Testis (tissue), 3 donors: Measurements from ENCODE around the gene MROH8. TPM values are rescaled to one million over a fixed set of nuclear protein-coding genes. Genes with fewer than 3 reads are reported as not detected.
"Not testable (repeated sequence)": the region's sequence is repeated elsewhere in the genome, so short reads cannot be mapped to it uniquely, and the experiment has no call there.

Source experiments
- DNase-seq: peaks from one replicate; pipeline ENCODE4 v3.0.0-alpha.2; 2019
- H3K27ac ChIP-seq, 2 donors: fragments of 200-600 bp; sonication (generic); one replicate each; pipeline ENCODE4 v1.5.1; 2019
- H3K27me3 ChIP-seq: fragments of 200-600 bp; sonication (generic); one replicate; pipeline ENCODE4 v1.5.1; 2019
- H3K36me3 ChIP-seq: fragments of 200-600 bp; sonication (generic); one replicate; pipeline ENCODE4 v1.5.1; 2017; ENCODE audit warnings: low read depth; ENCODE audit errors: missing control alignments
- H3K4me1 ChIP-seq: fragments of 200-600 bp; sonication (generic); one replicate; pipeline ENCODE4 v1.5.1; 2019
- H3K4me3 ChIP-seq, 2 donors: fragments of 200-600 bp; sonication (generic); one replicate each; pipeline ENCODE4 v1.5.1; 2017 to 2019
- H3K9me3 ChIP-seq: fragments of 200-600 bp; sonication (generic); one replicate; pipeline ENCODE4 v1.5.1; 2017
- POLR2A ChIP-seq: fragments of 450-650 bp; IDR thresholded peaks from one replicate; pipeline ENCODE4 v1.6.1; 2017; ENCODE audit warnings: antibody characterized with exemption, mild to moderate bottlenecking, moderate library complexity
- WGBS, 2 donors: methylation state at CpG; one replicate each; pipeline ENCODE4 v1.1.5; 2018; 5-methylcytosine and 5-hydroxymethylcytosine counted together
- intact Hi-C: fragments of 100-400 bp; cut with DNase I; formaldehyde crosslinking; loops from one replicate; pipeline ENCODE4 v1.15.1; 2023; ENCODE audit warnings: low total_unique reads
- polyA plus RNA-seq: library from polyadenylated mRNA; stranded (reverse); fragments of 350-450 nt; fragmentation: Illumina TruSeq; extraction: RNeasy Lipid Tissue Mini Kit (QIAGEN cat#74804); gene quantifications from one replicate; pipeline ENCODE4 v1.2.3, GENCODE V29; 2014; ENCODE audit warnings: low read depth, low replicate concordance; ENCODE audit not compliant: insufficient read depth
- total RNA-seq, 2 donors: library from RNA; depleted of rRNA; stranded (reverse); fragments of >200 nt; gene quantifications; one replicate each; pipeline ENCODE4 v1.2.3, GENCODE V29; 2016
- TF ChIP-seq, protein P1 (sequence below), 3 experiments: fragments of 450-650 bp in 2 of 3; fragments of 200-600 bp in 1 of 3; sonication (generic) in 1 of 3; IDR thresholded peaks; one replicate each; pipeline ENCODE4 v1.5.1; 2016 to 2019; ENCODE audit warnings: antibody characterized with exemption in 3 of 3, mild to moderate bottlenecking in 2 of 3, moderate library complexity in 1 of 3

The MROH8 gene
- total and polyA plus RNA-seq, 3 donors from 2014 or later = 36.6 to 93.8 (median 43.5) TPM

DNA sequence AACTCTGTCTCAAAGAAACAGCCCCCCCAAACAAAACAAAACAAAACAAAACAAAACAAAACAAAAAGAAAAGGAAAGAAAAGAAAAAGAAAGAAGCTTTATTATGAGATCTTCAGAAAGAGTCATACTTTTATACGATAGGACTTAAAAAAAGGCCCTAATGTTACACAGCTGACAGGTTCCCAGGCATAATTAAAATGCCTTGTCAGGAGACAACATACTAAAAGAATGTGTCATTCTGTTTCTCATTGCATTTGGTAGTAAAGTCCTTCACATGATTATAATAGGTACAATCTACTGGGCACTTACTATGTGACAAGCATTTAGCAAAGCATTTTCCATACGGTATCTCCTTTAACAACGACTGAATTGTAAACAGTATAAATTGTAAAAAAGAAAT is 36.6 kb downstream of the MROH8 start:
- DNase-seq = no peak
- intact Hi-C loops = no loop called here
- no peak for TF ChIP-seq POLR2A
- TF ChIP-seq, protein P1, sequence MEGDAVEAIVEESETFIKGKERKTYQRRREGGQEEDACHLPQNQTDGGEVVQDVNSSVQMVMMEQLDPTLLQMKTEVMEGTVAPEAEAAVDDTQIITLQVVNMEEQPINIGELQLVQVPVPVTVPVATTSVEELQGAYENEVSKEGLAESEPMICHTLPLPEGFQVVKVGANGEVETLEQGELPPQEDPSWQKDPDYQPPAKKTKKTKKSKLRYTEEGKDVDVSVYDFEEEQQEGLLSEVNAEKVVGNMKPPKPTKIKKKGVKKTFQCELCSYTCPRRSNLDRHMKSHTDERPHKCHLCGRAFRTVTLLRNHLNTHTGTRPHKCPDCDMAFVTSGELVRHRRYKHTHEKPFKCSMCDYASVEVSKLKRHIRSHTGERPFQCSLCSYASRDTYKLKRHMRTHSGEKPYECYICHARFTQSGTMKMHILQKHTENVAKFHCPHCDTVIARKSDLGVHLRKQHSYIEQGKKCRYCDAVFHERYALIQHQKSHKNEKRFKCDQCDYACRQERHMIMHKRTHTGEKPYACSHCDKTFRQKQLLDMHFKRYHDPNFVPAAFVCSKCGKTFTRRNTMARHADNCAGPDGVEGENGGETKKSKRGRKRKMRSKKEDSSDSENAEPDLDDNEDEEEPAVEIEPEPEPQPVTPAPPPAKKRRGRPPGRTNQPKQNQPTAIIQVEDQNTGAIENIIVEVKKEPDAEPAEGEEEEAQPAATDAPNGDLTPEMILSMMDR (IDR thresholded peaks at IDR 0.05) = no peak
- H3K27ac ChIP-seq = no peak overlapping the region
- no peaks in the 10 kb centered on the region for H3K27me3 ChIP-seq
- 89 to 93% methylated on average over 3 of the region's 3 CpGs for WGBS, 2 donors
- H3K9me3 ChIP-seq = no peaks in the 10 kb centered on the region
- H3K4me1 ChIP-seq = no peaks in the 10 kb centered on the region
- no peaks in the 10 kb centered on the region for H3K36me3 ChIP-seq
- no peak overlapping the region for H3K4me3 ChIP-seq

DNA sequence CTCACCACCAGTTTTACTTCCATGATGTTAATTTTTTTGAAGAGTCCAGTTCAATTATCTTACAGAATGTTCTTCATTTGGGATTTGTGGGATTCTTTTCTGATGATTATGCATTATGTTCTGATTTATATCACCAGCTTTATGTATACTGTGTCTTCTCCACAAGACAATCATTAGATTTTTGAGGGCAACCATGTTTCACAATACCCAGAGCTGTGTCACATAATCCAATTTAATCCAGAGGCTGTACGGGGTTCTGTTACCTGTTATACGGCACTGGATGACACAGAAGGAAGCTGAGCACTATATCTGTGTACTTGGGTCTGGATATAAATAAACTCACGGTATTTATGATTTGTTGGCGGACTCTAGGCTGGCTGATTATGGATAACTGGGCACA is 41.8 kb downstream of the MROH8 start:
- intact Hi-C loops = no loop called here
- 92 to 97% methylated on average over 4 of the region's 4 CpGs for WGBS, 2 donors
- DNase-seq = no peak

DNA sequence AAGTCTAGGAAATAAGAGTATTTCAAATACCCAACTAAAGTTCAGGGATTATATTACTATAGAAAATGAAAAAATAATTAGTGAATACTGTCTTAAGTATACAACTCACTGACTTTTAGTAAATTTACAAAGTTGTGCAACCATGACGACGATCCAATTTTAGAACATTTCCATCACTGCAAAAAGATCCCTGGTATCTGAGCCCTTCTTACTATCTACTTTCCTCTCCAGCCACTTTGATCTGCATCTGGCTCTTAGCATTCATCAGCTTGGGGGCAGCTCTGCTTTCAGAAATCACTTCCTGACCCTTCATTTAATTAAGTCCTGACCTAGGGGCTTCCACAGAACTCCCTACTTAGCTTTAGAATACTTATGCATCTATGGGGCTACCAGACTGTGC is 45.4 kb downstream of the MROH8 start:
- TF ChIP-seq POLR2A = no peak
- TF ChIP-seq, protein P1 (IDR thresholded peaks at IDR 0.05) = no peak
- H3K27me3 ChIP-seq = no peaks in the 10 kb centered on the region
- H3K27ac ChIP-seq = no peak overlapping the region
- 94 to 97% methylated on average over 2 of the region's 2 CpGs for WGBS, 2 donors
- DNase-seq = no peak
- H3K4me3 ChIP-seq = no peak overlapping the region
- H3K36me3 ChIP-seq = peaks cover 4% of the 10 kb centered on the region
- H3K4me1 ChIP-seq = no peaks in the 10 kb centered on the region
- intact Hi-C loops = no loop called here
- no peaks in the 10 kb centered on the region for H3K9me3 ChIP-seq

More for the DNA sequence above, 41.8 kb downstream of the MROH8 start:
- H3K4me3 ChIP-seq = no peak overlapping the region
- no peaks in the 10 kb centered on the region for H3K27me3 ChIP-seq
- TF ChIP-seq, protein P1 (IDR thresholded peaks at IDR 0.05) = no peak
- TF ChIP-seq POLR2A = no peak
- H3K27ac ChIP-seq = no peak overlapping the region
- H3K36me3 ChIP-seq = peaks cover 4% of the 10 kb centered on the region
- no peaks in the 10 kb centered on the region for H3K9me3 ChIP-seq
- H3K4me1 ChIP-seq = no peaks in the 10 kb centered on the region

DNA sequence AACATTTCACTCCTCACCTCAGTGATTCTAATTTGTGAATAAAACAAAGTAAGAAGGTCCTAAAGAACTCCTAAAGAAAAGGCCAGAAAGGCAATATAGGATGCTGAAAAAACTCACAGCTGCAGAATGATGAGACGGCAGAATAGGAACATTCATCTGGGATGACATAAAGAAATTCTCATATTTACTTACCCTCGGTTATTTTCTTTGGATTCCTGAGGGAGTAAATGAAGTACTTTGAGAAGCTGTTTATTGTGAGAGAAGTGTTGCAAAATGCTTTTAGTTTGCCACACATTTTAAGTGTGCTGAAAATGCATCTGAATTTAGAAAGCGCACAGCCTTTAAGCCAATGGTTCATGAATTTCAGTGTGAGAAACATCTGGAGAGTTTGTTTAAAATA is 47.9 kb downstream of the MROH8 start:
- Histone ChIP-seq H3K27me3 (no peaks in the 10 kb centered on the region), H3K9me3 (no peaks in the 10 kb centered on the region), H3K36me3 (peaks cover 2% of the 10 kb centered on the region), H3K4me3 (no peak overlapping the region), H3K4me1 (no peaks in the 10 kb centered on the region), H3K27ac (no peak overlapping the region)
- DNase-seq = no peak
- no peak for TF ChIP-seq POLR2A
- TF ChIP-seq, protein P1 (IDR thresholded peaks at IDR 0.05) = no peak
- intact Hi-C loops = no loop called here
- 76 to 85% methylated on average over 3 of the region's 3 CpGs for WGBS, 2 donors

DNA sequence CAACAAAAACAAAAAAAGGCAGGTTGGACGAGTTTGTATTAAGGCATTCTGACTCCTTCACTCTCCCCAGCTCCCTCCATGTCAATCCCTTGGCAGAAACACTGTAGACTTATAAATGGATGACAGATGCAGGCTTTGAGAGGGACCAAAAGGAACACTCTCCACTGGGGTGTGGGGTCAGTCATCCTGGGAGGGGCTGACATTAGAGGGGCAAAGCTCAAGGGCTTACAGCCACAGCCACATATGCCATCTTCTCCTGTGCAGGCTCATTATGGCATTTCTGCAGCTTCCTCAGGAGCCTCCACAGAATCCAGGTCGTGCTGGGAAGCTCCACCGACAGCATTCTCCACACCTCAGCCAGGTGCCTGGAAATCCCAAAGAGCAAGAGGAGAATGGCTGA is 50.5 kb downstream of the MROH8 start:
- intact Hi-C loops = no loop called here
- no peak for TF ChIP-seq POLR2A
- TF ChIP-seq, protein P1 (IDR thresholded peaks at IDR 0.05) = no peak
- H3K27ac ChIP-seq = no peak overlapping the region
- no peaks in the 10 kb centered on the region for H3K4me1 ChIP-seq
- H3K36me3 ChIP-seq = no peaks in the 10 kb centered on the region
- no peaks in the 10 kb centered on the region for H3K27me3 ChIP-seq
- H3K9me3 ChIP-seq = no peaks in the 10 kb centered on the region
- WGBS, 2 donors = 86 to 92% methylated on average over 3 of the region's 3 CpGs
- H3K4me3 ChIP-seq = no peak overlapping the region
- DNase-seq = no peak

DNA sequence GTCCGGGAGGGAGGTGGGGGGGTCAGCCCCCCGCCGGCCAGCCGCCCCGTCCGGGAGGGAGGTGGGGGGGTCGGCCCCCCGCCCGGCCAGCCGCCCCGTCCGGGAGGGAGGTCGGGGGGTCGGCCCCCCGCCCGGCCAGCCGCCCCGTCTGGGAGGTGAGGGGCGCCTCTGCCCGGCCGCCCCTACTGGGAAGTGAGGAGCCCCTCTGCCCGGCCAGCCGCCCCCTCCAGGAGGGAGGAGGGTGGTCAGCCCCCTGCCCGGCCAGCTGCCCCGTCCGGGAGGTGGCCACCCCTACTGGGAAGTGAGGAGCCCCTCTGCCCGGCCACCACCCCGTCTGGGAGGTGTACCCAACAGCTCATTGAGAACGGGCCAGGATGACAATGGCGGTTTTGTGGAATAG is 53.1 kb downstream of the MROH8 start:
- WGBS, 2 donors = 100% methylated on average over 11 of the region's 30 CpGs; no CpG with 5 or more reads in 1 of the 2 donors
- H3K27me3 ChIP-seq, H3K36me3 ChIP-seq, H3K9me3 ChIP-seq, DNase-seq, intact Hi-C loops, H3K27ac ChIP-seq, H3K4me1 ChIP-seq, H3K4me3 ChIP-seq: not testable (repeated sequence)
